Large intestine (tissue), 3 donors: ENCODE measurements around the gene ZNF286A. TPM values are rescaled to one million over a fixed set of nuclear protein-coding genes. Genes with fewer than 3 reads are reported as not detected.
"Not testable (repeated sequence)": the region's sequence is repeated elsewhere in the genome, so short reads cannot be mapped to it uniquely, and the experiment has no call there.

Experiments
- DNase-seq, 2 donors: peaks; one replicate each; pipeline versions ENCODE4 v3.0.0 to v3.0.0-alpha.2; 2013
- H3K27ac ChIP-seq: one replicate; pipeline ENCODE4 v1.5.1; 2013; ENCODE audit warnings: low read length
- H3K27me3 ChIP-seq: 2 replicates; pipeline ENCODE4 v1.6.1; 2013; ENCODE audit warnings: low read length; ENCODE audit not compliant: control insufficient read depth, insufficient read depth
- H3K36me3 ChIP-seq: 2 replicates; pipeline ENCODE4 v1.6.1; 2013; ENCODE audit warnings: low read length; ENCODE audit not compliant: control insufficient read depth, insufficient read depth
- H3K4me1 ChIP-seq: one replicate; pipeline ENCODE4 v1.6.1; 2013; ENCODE audit warnings: low read length; ENCODE audit not compliant: control insufficient read depth, insufficient read depth
- H3K4me3 ChIP-seq: one replicate; pipeline ENCODE4 v1.5.1; 2013; ENCODE audit warnings: low read length
- H3K9me3 ChIP-seq: one replicate; pipeline ENCODE4 v1.6.1; 2013; ENCODE audit warnings: mild to moderate bottlenecking, low read depth, low read length, moderate library complexity; ENCODE audit not compliant: control insufficient read depth
- WGBS: methylation state at CpG from one replicate; pipeline ENCODE4 v1.1.5; 2013; ENCODE audit warnings: low lambda C conversion rate; ENCODE audit not compliant: insufficient coverage; 5-methylcytosine and 5-hydroxymethylcytosine counted together
- polyA plus RNA-seq: library from polyadenylated mRNA; unstranded; fragments of 120-200 nt; gene quantifications from one replicate; pipeline ENCODE4 v1.2.1, GENCODE V29; 2013

Gene ZNF286A
- polyA plus RNA-seq, 1 donor: 18.1 TPM

DNA sequence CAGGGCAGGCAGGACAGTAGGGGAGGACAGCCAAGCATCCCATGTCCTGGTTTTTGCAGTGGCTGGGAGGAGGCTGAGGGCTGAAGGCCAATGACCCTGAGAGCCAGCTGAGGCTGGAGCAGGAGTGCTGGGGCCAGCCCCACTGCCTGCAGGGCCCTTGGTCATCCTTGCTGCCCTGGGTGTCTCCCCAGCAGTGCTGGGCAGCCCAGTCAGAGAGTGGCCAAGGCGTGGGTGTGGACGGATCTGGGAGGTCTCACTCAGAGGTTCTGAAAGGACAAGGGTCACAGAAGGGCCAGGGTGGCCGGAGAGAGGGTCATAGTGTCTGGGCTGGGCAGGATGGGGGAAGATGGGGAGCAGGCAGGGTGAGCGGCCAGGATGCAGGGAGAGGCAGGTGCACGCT, 37.0 kb downstream of the ZNF286A start:
- WGBS: no CpG with 5 or more reads among the region's 5 CpGs
- not testable (repeated sequence) for H3K4me1 ChIP-seq, DNase-seq, H3K4me3 ChIP-seq, H3K27ac ChIP-seq, H3K9me3 ChIP-seq, H3K36me3 ChIP-seq, H3K27me3 ChIP-seq

DNA sequence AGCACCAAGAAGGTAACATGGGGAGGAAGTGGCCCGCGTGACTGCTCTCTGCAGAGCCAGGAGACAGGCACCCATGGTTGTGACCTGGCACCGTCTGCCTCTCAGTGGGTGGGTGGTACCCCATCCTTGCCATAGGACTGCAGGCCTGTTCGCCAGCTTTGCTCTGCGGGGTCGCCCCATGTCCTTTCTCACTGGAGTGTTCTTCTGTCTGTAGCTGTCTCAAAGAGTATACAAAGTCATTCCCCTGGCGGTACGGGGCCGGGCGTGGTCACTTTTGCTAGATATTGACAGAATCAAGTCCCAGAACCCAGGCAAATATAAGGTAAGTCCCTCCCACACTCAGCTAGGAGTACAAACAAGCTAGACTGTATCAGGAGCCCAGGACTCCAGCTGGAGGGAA, 38.5 kb downstream of the ZNF286A start:
- H3K36me3 ChIP-seq: no peaks in the 10 kb centered on the region
- H3K27ac ChIP-seq: no peak overlapping the region
- H3K27me3 ChIP-seq: no peaks in the 10 kb centered on the region
- no peaks in the 10 kb centered on the region for H3K4me1 ChIP-seq
- no CpG with 5 or more reads among the region's 10 CpGs for WGBS
- no peaks in the 10 kb centered on the region for H3K9me3 ChIP-seq
- DNase-seq: no peak
- no peak overlapping the region for H3K4me3 ChIP-seq

DNA sequence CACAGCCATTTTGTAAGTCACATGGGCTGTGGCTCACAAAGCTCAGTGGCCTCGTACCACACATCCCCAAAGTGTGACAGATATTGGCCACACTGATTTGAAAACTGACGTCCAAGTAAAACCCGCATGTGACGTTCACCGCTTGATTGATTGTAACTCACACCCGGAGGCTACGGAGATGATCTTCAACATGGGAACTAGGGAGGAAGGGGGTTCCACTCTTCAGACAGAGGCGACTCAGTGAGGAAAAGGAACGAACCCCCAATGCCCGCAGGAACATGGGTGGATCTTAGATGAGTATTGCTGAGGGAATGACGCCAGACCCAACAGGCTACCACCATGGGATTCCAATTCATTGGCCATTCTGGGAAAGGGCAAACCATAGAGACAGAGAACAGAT, 39.7 kb downstream of the ZNF286A start:
- not testable (repeated sequence) for H3K9me3 ChIP-seq, DNase-seq, H3K36me3 ChIP-seq, H3K4me1 ChIP-seq, H3K27me3 ChIP-seq, H3K27ac ChIP-seq, H3K4me3 ChIP-seq
- WGBS: 88% methylated on average over 4 of the region's 11 CpGs

DNA sequence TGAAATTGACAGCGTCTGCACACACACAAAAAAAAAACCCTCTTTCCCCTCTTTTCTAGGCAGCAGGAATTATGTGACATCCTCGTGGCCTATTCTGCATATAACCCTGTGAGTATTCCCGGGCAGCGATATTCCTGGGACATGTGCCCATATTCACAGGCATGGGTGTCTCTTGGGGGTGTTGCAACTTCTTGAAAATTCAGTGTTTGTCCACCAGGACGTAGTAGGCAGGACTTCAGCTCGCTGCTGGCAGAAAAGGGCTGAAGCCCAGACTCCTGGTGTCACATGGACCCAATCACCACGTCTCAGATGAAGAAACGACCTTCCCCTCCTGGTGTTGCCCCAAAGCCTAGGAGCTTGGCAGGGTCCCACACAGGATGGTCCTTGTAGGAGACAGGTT, 40.5 kb downstream of the ZNF286A start:
- H3K27me3 ChIP-seq, H3K4me3 ChIP-seq, H3K36me3 ChIP-seq, DNase-seq, H3K9me3 ChIP-seq, H3K27ac ChIP-seq, H3K4me1 ChIP-seq: not testable (repeated sequence)
- WGBS: no CpG with 5 or more reads among the region's 8 CpGs

DNA sequence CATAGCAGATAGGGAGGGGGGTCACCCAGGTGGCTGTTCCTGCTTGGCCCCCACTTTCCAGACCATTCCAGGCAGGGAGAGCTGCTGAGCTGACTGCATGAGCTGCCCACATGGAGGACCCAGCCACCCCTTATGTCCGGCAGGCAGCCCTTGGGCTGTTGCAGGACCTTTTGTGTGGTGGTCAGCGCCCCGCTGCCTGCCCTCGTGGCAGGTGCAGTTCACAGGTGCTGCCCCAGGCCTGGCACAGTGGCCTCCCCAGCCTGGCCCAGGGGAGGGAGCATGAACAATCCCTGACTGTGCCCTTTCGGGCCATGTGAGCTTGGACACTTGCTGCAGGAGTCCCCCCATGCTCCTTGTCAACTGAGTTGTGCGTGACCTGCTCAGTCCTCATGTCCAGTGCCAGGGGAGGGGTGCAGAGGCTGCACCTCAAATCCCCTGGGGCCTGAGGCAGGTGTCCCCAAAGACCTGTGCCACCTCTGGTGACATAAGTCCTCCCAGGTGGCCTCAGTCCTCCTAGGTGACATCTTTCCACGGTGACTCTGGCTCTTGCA, 41.1 kb downstream of the ZNF286A start:
- Histone ChIP-seq H3K4me3 (no peak overlapping the region), H3K27ac (no peak overlapping the region), H3K9me3 (no peaks in the 10 kb centered on the region), H3K36me3 (no peaks in the 10 kb centered on the region), H3K4me1 (no peaks in the 10 kb centered on the region), H3K27me3 (no peaks in the 10 kb centered on the region)
- DNase-seq: no peak
- no CpG with 5 or more reads among the region's 7 CpGs for WGBS

DNA sequence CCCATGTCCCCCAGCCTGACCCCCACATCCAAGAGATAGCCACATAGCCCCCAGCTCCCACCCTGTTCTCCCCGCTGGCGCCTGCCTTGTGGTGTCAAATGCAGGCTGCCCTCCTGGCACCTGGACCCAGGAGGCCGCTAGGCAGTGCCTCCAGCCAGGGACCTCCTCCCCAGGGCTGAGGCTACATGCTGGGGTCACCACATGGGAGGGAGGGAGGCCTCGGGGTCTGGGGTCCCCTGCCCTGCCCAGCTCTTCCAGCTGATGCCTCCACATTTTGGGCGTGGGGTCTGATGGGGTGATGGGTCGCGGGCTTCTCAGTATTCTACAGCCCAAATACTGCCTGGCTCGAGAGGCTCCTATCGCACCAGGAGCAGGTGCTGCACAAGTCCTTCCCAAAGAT, 42.1 kb downstream of the ZNF286A start:
- no peak overlapping the region for H3K4me3 ChIP-seq
- no peaks in the 10 kb centered on the region for H3K4me1 ChIP-seq
- no peak for DNase-seq
- no peaks in the 10 kb centered on the region for H3K36me3 ChIP-seq
- H3K27ac ChIP-seq: no peak overlapping the region
- WGBS: no CpG with 5 or more reads among the region's 9 CpGs
- H3K27me3 ChIP-seq: peaks cover 2% of the 10 kb centered on the region
- H3K9me3 ChIP-seq: no peaks in the 10 kb centered on the region

DNA sequence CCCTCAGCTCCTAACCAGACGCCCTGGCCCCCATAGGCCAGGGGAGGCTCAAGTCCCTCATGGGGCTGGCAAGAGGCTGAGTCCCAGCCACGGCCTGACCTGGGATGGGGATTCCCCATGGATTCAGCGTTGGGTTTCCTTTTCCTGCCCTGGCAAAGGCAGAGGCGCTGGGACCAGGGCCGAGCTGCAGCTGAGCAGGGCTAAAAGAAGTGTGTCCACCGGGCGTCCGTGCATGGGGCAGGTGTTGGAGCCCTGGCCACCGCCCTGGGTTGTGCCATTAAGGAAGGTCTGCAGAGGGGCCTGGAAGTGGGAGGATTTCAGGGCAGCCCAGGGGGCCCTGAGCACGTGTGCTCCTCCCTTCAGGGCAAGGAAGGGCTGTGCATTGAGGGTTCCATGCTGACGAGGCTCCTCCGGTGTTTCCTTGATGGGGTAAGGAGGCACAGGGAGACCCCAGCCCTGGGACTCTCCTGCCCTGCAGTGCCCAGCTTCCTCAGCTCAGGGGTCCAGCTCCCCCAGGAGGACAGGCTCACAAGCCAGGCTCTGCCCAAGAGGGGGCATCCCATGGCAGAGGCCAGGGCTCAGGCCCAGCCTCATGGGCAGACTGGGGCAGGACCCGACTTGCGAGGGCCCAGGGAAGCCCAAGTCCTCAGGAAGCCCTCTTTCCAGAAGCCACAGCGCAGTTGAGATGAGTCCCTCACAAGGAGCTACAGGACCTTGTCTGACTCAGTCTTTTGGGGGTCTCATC, 42.7 kb downstream of the ZNF286A start:
- Histone ChIP-seq H3K4me1 (no peaks in the 10 kb centered on the region), H3K4me3 (no peak overlapping the region), H3K27me3 (peaks cover 7% of the 10 kb centered on the region), H3K27ac (no peak overlapping the region), H3K36me3 (no peaks in the 10 kb centered on the region), H3K9me3 (no peaks in the 10 kb centered on the region)
- no CpG with 5 or more reads among the region's 15 CpGs for WGBS
- DNase-seq: no peak

DNA sequence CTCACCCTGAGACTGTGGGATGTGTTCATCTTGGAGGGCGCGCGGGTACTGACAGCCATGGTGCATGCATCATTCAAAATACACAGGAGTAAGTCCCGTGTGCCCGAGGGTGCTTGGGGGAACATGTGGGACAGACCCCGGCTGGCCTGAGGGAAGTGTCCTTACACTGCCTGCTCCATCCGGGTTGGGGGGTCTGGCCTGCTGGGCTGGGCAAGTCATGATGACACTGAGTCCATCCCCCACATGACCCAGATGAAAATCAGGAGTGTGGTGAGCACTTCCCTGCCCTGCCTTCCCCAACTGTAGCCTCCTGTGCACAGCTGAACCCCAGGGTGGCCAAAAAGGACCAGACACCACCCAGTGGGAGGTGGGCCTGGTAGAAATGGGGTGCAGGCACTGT, 43.4 kb downstream of the ZNF286A start:
- Histone ChIP-seq H3K36me3 (no peaks in the 10 kb centered on the region), H3K27me3 (peaks cover 9% of the 10 kb centered on the region), H3K9me3 (no peaks in the 10 kb centered on the region), H3K27ac (no peak overlapping the region), H3K4me1 (no peaks in the 10 kb centered on the region), H3K4me3 (no peak overlapping the region)
- no peak for DNase-seq
- WGBS: no CpG with 5 or more reads among the region's 7 CpGs

DNA sequence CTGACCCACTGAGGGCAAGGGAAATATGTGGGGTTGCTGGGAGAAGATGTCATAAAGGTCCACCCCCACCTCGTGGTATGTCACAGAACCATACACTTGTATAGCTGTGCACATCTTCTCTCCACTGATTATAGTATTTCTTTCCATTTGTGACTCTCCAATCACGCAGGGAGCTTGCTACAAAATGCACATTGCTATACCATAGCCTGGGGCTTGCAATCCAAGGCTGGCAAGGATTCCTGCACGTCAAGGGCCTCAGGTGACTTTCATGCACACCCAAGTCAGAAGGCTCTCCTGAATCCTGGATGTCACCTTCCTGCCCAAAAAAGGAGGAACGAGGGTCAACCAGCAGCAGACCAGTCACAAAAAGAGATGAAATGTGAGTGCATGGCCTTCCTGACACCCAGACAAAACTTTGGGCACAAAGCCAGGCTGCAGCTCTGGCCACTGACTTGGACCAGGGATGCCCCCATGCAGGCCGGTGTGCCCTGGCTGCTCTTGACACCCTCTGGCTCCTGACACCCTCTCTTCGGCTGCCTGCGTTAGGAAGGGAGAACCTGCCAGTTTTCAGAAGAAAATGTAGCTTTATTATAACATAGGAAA, 44.6 kb downstream of the ZNF286A start:
- peaks cover 9% of the 10 kb centered on the region for H3K27me3 ChIP-seq
- WGBS: 83% methylated on average over 1 of the region's 7 CpGs
- H3K27ac ChIP-seq: no peak overlapping the region
- H3K4me3 ChIP-seq: no peak overlapping the region
- H3K4me1 ChIP-seq: no peaks in the 10 kb centered on the region
- no peak for DNase-seq
- no peaks in the 10 kb centered on the region for H3K36me3 ChIP-seq
- H3K9me3 ChIP-seq: no peaks in the 10 kb centered on the region

DNA sequence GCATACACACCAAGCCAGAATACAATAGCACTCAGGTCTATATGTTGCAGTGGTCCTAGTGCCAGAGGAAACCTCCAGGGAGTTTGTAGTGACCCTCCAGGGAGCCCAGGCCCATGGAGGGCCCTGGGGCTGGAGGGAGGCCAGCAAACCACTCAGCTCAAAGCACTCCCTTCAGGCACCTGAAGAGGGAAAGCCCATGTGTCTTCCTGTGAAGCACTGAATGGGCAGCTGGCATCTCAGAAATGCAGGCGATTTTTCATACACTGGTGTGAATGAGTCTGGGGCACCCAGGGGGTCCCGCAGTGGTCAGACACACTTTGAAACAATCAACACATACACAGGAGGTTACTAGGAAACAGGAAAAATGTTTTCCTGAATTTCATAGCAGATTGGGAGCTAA, 45.3 kb downstream of the ZNF286A start:
- H3K36me3 ChIP-seq: no peaks in the 10 kb centered on the region
- H3K4me1 ChIP-seq: no peaks in the 10 kb centered on the region
- peaks cover 11% of the 10 kb centered on the region for H3K27me3 ChIP-seq
- H3K9me3 ChIP-seq: no peaks in the 10 kb centered on the region
- H3K4me3 ChIP-seq: no peak overlapping the region
- H3K27ac ChIP-seq: no peak overlapping the region
- no peak for DNase-seq
- whole genome bisulfite sequencing: no CpG with 5 or more reads among the region's 2 CpGs

DNA sequence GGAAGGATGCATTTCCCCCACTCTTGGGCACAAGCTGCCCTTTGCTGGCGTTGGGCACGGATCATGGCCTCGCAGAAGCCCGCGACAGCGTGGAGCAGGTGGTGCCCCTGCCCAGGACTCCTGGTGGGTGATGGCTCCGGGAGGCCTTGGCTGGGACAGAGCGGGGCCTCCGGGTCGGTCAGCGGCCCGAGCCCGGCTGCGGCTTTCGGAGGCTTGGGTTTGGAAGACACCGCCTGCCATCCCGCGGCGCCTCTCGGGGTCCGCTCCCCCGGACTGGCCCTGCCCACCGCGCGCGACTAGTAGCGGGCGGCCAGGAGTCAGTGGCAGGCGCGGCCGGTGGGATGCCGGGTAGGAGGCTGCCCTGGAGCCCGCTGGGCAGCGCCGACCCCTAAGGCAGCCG, 49.9 kb downstream of the ZNF286A start:
- not testable (repeated sequence) for H3K4me3 ChIP-seq, H3K36me3 ChIP-seq, H3K9me3 ChIP-seq, H3K27ac ChIP-seq, DNase-seq, H3K4me1 ChIP-seq
- WGBS: no CpG with 5 or more reads among the region's 36 CpGs
- peaks cover 11% of the 10 kb centered on the region for H3K27me3 ChIP-seq
